ENCODE data around the gene HADHA.
A peak's percentile ranks its signal among the peaks of the same experiment; 100 is the strongest.

HADHA gene

GRCh38 chr2:26190369-26190768 lies 54.1 kb downstream of the HADHA start:
- no peak for DNase-seq

- DNase-seq, result no peak
Measured at GRCh38 chr2:26189751-26190150, 54.7 kb downstream of the HADHA start.

GRCh38 chr2:26189123-26189522 lies 55.3 kb downstream of the HADHA start:
- DNase-seq, result no peak

GRCh38 chr2:26187537-26188104 lies 56.8 kb downstream of the HADHA start:
- no peak for DNase-seq

- DNase-seq, result no peak
Measured at GRCh38 chr2:26187114-26187513, 57.3 kb downstream of the HADHA start.

GRCh38 chr2:26185954-26186770 lies 58.3 kb downstream of the HADHA start:
- no peak for DNase-seq

GRCh38 chr2:26185304-26185928 lies 59.0 kb downstream of the HADHA start:
- no peak for DNase-seq

GRCh38 chr2:26184555-26185303 lies 59.7 kb downstream of the HADHA start:
- peak; percentile 48 for DNase-seq

GRCh38 chr2:26184121-26184520 lies 60.3 kb downstream of the HADHA start:
- no peak for DNase-seq

- DNase-seq, result no peak
Measured at GRCh38 chr2:26182887-26183630, 61.4 kb downstream of the HADHA start.

GRCh38 chr2:26182441-26182840 lies 62.0 kb downstream of the HADHA start:
- DNase-seq, result no peak

GRCh38 chr2:26179446-26179913 lies 65.0 kb downstream of the HADHA start:
- DNase-seq, result no peak

- no peak for DNase-seq
Measured at GRCh38 chr2:26178746-26179436, 65.5 kb downstream of the HADHA start.

GRCh38 chr2:26178246-26178645 lies 66.2 kb downstream of the HADHA start:
- DNase-seq, result no peak

GRCh38 chr2:26177122-26177521 lies 67.3 kb downstream of the HADHA start:
- no peak for DNase-seq

GRCh38 chr2:26176279-26176615 lies 68.2 kb downstream of the HADHA start:
- DNase-seq, result no peak

- no peak for DNase-seq
Measured at GRCh38 chr2:26175466-26176278, 68.8 kb downstream of the HADHA start.

GRCh38 chr2:26174691-26175465 lies 69.6 kb downstream of the HADHA start:
- DNase-seq, result no peak

- DNase-seq, result no peak
Measured at GRCh38 chr2:26173776-26174482, 70.5 kb downstream of the HADHA start.
